Ascending aorta (tissue), 2 donors: Measurements from ENCODE around the gene MYO9A. TPM values are rescaled to one million over a fixed set of nuclear protein-coding genes. Genes with fewer than 3 reads are reported as not detected.

ENCODE experiments used
- DNase-seq, 2 donors: peaks; one replicate each; pipeline ENCODE4 v3.0.0-alpha.2; 2019; ENCODE audit warnings: low spot score in 2 of 2
- H3K27ac ChIP-seq, 2 donors: fragments of 200-600 bp; sonication (generic); one replicate each; pipeline ENCODE4 v1.5.1; 2016 to 2017; ENCODE audit warnings: mild to moderate bottlenecking in 1 of 2
- H3K27me3 ChIP-seq: fragments of 200-600 bp; sonication (generic); one replicate; pipeline ENCODE4 v1.5.1; 2017
- H3K36me3 ChIP-seq, 2 donors: fragments of 200-600 bp; sonication (generic); one replicate each; pipeline ENCODE4 v1.5.1; 2016
- H3K4me1 ChIP-seq, 2 donors: fragments of 200-600 bp; sonication (generic); one replicate each; pipeline ENCODE4 v1.5.1; 2016 to 2017; ENCODE audit warnings: mild to moderate bottlenecking in 1 of 2
- H3K4me3 ChIP-seq, 2 donors: fragments of 200-600 bp; sonication (generic); one replicate each; pipeline ENCODE4 v1.5.1; 2016 to 2017; ENCODE audit warnings: mild to moderate bottlenecking in 1 of 2
- H3K9me3 ChIP-seq, 2 donors: fragments of 200-600 bp; sonication (generic); one replicate each; pipeline ENCODE4 v1.5.1; 2016
- CTCF ChIP-seq, 3 experiments: fragments of 200-600 bp in 2 of 3; fragments of 450-650 bp in 1 of 3; sonication (generic) in 2 of 3; IDR thresholded peaks; one replicate each; pipeline ENCODE4 v1.5.1; 2016 to 2019; ENCODE audit warnings: antibody characterized with exemption in 3 of 3, mild to moderate bottlenecking in 1 of 3, moderate library complexity in 1 of 3
- intact Hi-C: fragments of 100-400 bp; cut with DNase I; formaldehyde crosslinking; loops from one replicate; pipeline ENCODE4 v1.15.1; 2023
- total RNA-seq: library from RNA; depleted of rRNA; stranded (reverse); fragments of >200 nt; gene quantifications from one replicate; pipeline ENCODE4 v1.1.0, GENCODE V29; 2016

Gene MYO9A
- total RNA-seq, 1 donor from 2014 or later: 128 TPM

GRCh38 chr15:71957026-71957425 lies 160.9 kb downstream of the MYO9A start:
- DNase-seq: no peak
- Histone ChIP-seq H3K36me3 (peaks cover 0 to 12% of the 10 kb centered on the region in 2 donors), H3K27me3 (no peaks in the 10 kb centered on the region), H3K27ac (no peak overlapping the region), H3K4me3 (no peak overlapping the region), H3K9me3 (no peaks in the 10 kb centered on the region), H3K4me1 (no peaks in the 10 kb centered on the region)
- no peak for TF ChIP-seq CTCF (IDR thresholded peaks at IDR 0.05)
- intact Hi-C loops: no loop called here

DNA sequence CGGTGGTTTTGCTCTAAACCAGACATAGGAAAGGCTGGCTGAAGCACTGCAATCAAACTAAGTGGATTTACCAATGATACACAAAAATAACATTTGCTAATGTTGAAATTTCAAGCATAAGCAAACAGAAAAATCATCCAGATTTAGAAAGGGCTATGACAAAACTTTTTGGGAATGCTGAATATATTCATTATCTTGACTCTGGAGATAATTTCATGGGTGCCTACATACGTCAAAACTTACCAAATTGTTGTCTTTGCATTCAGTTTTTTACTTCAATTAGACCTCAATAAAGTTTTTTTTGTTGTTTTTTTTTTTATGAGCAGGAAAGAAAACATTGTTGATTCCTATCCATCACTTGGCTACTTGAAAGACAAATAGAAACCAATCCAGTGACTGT lies 166.8 kb downstream of the MYO9A start:
- no peaks in the 10 kb centered on the region for H3K9me3 ChIP-seq
- intact Hi-C loops: no loop called here
- H3K36me3 ChIP-seq: no peaks in the 10 kb centered on the region
- no peak for TF ChIP-seq CTCF (IDR thresholded peaks at IDR 0.05)
- H3K4me3 ChIP-seq: no peak overlapping the region
- no peak for DNase-seq
- no peaks in the 10 kb centered on the region for H3K4me1 ChIP-seq
- H3K27me3 ChIP-seq: no peaks in the 10 kb centered on the region
- H3K27ac ChIP-seq: no peak overlapping the region

- Histone ChIP-seq H3K4me3 (no peak overlapping the region), H3K36me3 (peaks cover 0 to under 1% of the 10 kb centered on the region in 2 donors), H3K27ac (no peak overlapping the region), H3K27me3 (no peaks in the 10 kb centered on the region), H3K9me3 (no peaks in the 10 kb centered on the region), H3K4me1 (no peaks in the 10 kb centered on the region)
- DNase-seq: no peak
- intact Hi-C loops: no loop called here
- TF ChIP-seq CTCF (IDR thresholded peaks at IDR 0.05): no peak
Measured at GRCh38 chr15:71945012-71945411, 172.9 kb downstream of the MYO9A start.

DNA sequence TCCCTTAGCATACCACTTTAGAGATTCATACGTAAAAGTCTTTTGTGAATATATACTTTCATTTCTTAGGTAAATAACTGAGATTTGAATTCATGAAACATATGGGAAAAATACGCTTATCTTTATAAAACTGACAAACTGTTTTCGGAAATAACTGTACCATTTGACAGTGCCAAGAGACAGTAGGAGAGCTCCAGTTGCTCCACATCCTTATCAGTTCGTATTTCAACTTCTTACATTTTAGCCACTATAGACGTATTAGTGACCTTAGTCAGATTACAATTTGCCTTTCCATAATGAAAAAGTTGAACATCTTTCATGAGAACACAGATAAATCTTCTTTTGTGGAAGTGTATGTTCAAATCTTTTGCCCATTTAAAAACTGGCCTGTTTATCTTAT lies 174.1 kb downstream of the MYO9A start:
- intact Hi-C loops: no loop called here
- no peak for DNase-seq
- Histone ChIP-seq H3K9me3 (no peaks in the 10 kb centered on the region), H3K36me3 (peaks cover 0 to 4% of the 10 kb centered on the region in 2 donors), H3K27ac (no peak overlapping the region), H3K27me3 (no peaks in the 10 kb centered on the region), H3K4me1 (no peaks in the 10 kb centered on the region), H3K4me3 (no peak overlapping the region)
- no peak for TF ChIP-seq CTCF (IDR thresholded peaks at IDR 0.05)

- Histone ChIP-seq H3K36me3 (peaks cover 0 to 21% of the 10 kb centered on the region in 2 donors), H3K27me3 (no peaks in the 10 kb centered on the region), H3K4me3 (no peak overlapping the region), H3K4me1 (no peaks in the 10 kb centered on the region), H3K27ac (no peak overlapping the region), H3K9me3 (no peaks in the 10 kb centered on the region)
- intact Hi-C loops: no loop called here
- TF ChIP-seq CTCF (IDR thresholded peaks at IDR 0.05): no peak
- no peak for DNase-seq
Measured at GRCh38 chr15:71939981-71940588, 177.9 kb downstream of the MYO9A start.
